ENCODE measurements around the gene FHIT.

- no peak for TF ChIP-seq CTCF (IDR thresholded peaks at IDR 0.05)
- TF ChIP-seq POLR2A (IDR thresholded peaks at IDR 0.05) = no peak
Observed at GRCh38 chr3:59811160-59811559, 1440.1 kb downstream of the FHIT start.

Data from Peyer's patch (tissue), 4 donors.